ENCODE data around the gene KIAA1671. TPM values are rescaled to one million over a fixed set of nuclear protein-coding genes. Genes with fewer than 3 reads are reported as not detected.

KIAA1671 gene
- total RNA-seq, 4 donors from 2014 or later, result 14.2 to 34.2 (median 22.6) TPM

DNA sequence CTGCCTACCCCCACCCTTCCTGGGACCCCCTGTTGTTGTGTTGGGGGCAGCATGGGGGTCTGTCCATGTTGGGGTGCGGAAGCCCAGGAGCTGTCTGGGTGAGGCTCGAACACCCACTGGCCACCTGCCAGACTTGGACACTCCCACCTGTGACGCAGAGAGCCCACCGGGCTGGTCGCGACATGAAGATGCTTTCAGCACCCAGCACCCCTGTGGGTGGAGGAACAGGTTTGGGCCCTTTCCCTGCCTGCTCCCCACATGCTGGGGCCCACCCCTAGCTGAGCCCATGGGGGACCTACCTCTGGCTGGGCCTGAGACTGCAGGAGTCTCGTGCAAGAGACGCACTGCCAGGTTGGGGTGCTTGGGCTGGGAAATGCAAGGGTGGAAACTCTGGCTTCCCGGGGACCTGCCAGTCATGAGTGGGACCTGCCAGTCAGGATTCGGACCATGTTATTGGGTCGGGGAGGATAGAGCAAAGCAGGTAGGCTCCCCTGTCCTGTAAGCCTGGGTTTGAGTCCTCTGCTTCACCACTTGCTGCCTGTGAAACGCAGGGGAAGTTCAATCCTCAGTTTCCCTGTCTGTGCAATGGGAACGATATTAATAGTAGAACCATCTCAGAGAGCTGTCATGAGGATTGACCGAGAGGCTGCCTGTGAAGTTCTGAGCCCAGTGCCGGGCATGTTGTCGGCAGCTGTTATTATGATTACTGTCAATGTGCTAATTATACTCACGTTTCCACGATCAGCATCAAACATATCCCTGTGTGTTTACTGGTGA, 24.1 kb downstream of the KIAA1671 start:
- TF ChIP-seq POLR2AphosphoS5 (IDR thresholded peaks at IDR 0.05) (no peak), POLR2A (IDR thresholded peaks at IDR 0.05; ENCODE audit: low read depth) (no peak)
- intact Hi-C loops (cut with DNase I), result no loop called here
- peaks cover 25 to 38% (median 37%) of the 10 kb centered on the region in 4 donors for H3K4me1 ChIP-seq

DNA sequence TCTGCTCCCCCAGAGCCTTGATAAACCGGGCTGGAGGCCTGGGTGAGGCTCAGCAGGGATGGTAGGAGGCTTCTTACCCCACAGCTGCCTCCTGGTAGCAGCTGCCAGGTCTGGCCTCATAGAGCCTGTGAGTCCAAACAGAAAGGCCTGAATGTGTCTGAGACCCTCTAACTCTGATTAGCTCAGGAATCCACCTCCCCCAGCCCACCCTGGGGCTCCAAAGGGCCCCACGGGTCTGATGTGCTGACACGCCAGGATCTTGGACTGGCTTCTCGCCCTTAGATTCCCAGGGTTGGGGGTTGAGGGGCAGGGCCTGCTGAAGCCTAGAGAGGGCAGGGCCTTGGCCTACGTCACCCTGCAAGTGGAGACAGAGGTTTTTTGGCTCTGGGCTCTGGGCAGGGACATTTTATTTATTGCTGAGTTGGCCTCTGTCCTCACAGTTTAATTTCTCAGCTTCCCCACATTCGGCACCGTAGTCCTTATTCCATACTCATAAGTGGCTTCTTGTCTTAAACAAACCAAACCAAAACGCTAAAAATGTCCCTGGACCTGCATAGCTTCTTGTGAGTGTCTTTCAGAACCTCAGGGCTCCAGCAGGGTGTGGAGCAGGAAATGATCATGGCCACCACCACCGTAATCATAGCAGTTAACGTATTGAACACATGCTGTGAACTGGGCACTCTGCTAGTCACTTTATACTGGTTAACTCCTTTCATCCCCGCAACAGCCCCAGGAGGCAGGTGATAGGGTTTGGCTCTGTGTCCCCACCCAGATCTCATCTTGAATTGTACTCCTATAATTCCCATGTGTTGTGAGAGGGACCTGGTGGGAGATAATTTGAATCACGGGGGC, 25.1 kb downstream of the KIAA1671 start:
- TF ChIP-seq POLR2A (IDR thresholded peaks at IDR 0.05; ENCODE audit: low read depth) (no peak), POLR2AphosphoS5 (IDR thresholded peaks at IDR 0.05) (peak; percentile 27 to 34)
- TF ChIP-seq, protein P1, sequence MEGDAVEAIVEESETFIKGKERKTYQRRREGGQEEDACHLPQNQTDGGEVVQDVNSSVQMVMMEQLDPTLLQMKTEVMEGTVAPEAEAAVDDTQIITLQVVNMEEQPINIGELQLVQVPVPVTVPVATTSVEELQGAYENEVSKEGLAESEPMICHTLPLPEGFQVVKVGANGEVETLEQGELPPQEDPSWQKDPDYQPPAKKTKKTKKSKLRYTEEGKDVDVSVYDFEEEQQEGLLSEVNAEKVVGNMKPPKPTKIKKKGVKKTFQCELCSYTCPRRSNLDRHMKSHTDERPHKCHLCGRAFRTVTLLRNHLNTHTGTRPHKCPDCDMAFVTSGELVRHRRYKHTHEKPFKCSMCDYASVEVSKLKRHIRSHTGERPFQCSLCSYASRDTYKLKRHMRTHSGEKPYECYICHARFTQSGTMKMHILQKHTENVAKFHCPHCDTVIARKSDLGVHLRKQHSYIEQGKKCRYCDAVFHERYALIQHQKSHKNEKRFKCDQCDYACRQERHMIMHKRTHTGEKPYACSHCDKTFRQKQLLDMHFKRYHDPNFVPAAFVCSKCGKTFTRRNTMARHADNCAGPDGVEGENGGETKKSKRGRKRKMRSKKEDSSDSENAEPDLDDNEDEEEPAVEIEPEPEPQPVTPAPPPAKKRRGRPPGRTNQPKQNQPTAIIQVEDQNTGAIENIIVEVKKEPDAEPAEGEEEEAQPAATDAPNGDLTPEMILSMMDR (IDR thresholded peaks at IDR 0.05), result peak in 1 of 3 experiments; percentile 3
- H3K27ac ChIP-seq (replicated peaks in 1 of 4), result peak overlapping the region; percentile 72 to 82 (median 76)
- intact Hi-C loops (cut with DNase I), result no loop called here
- no peaks in the 10 kb centered on the region for H3K27me3 ChIP-seq
- no peaks in the 10 kb centered on the region for H3K36me3 ChIP-seq
- DNase-seq (ENCODE audit: extremely low spot score), result no peak
- 49% methylated on average over 11 of the region's 12 CpGs for WGBS
- H3K4me1 ChIP-seq, result peaks cover 30 to 44% (median 41%) of the 10 kb centered on the region in 4 donors
- H3K9me3 ChIP-seq, result no peaks in the 10 kb centered on the region
- H3K4me3 ChIP-seq, result peak overlapping the region in 1 of 4 donors; percentile 4

More for the DNA sequence above, 24.1 kb downstream of the KIAA1671 start:
- 68% methylated on average over 18 of the region's 18 CpGs for WGBS
- DNase-seq (ENCODE audit: extremely low spot score), result no peak
- Histone ChIP-seq H3K27ac (replicated peaks in 1 of 4) (peak overlapping the region; percentile 72 to 82 (median 76)), H3K27me3 (no peaks in the 10 kb centered on the region), H3K36me3 (no peaks in the 10 kb centered on the region), H3K4me3 (peak overlapping the region; percentile 6 to 18 (median 14)), H3K9me3 (no peaks in the 10 kb centered on the region)

DNA sequence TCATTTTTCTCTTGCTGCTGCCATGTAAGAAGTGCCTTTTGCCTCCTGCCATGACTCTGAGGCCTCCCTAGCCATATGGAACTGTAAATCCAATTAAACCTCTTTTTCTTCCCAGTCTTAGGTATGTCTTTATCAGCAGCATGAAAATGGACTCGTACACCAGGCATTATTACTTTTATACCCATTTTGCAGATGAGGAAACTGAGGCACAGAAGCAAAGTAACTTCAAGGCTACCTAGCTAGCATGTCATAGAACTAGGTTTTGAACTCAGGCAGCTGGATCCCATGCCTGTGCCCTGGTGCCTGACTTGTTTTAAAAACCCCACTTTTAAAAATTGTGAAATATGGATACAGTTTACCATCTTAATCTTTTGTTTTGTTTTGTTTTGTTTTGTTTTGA, 25.8 kb downstream of the KIAA1671 start:
- Histone ChIP-seq H3K27ac (replicated peaks in 1 of 4) (peak overlapping the region; percentile 72 to 82 (median 76)), H3K4me3 (no peak overlapping the region), H3K9me3 (no peaks in the 10 kb centered on the region), H3K4me1 (peaks cover 36 to 49% (median 46%) of the 10 kb centered on the region in 4 donors), H3K27me3 (no peaks in the 10 kb centered on the region), H3K36me3 (no peaks in the 10 kb centered on the region)
- no peak for TF ChIP-seq EP300 (IDR thresholded peaks at IDR 0.05)
- TF ChIP-seq POLR2A (IDR thresholded peaks at IDR 0.05; ENCODE audit: low read depth), result no peak
- TF ChIP-seq, protein P1 (IDR thresholded peaks at IDR 0.05), result no peak
- TF ChIP-seq POLR2AphosphoS5 (IDR thresholded peaks at IDR 0.05), result no peak
- intact Hi-C loops (cut with DNase I), result no loop called here
- DNase-seq (ENCODE audit: extremely low spot score), result no peak
- WGBS, result 85% methylated on average over 1 of the region's 1 CpG

DNA sequence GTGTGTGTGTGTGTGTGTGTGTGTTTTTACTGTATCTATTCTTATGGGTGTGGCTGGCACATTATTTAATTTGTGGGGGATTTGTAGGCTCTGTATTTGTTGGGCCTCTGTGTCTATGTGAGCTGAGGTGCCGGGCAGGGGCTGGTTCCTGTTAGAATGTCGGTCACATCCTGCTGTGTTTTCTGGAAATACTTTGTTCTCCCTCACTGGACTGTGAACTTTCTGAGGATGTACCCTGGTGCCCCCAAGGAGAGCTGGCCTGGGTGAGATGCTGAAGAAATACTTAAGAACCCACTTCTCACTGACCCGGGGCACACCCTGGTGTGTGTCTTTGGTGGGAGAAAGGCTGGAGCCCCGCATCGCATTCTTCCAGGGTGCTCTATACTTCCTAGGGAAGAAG, 28.6 kb downstream of the KIAA1671 start:
- H3K4me3 ChIP-seq, result no peak overlapping the region
- no peak for DNase-seq (ENCODE audit: extremely low spot score)
- intact Hi-C loops (cut with DNase I), result no loop called here
- H3K4me1 ChIP-seq, result peaks cover 30 to 46% (median 41%) of the 10 kb centered on the region in 4 donors
- H3K27me3 ChIP-seq, result no peaks in the 10 kb centered on the region
- TF ChIP-seq POLR2AphosphoS5 (IDR thresholded peaks at IDR 0.05) (no peak), EP300 (IDR thresholded peaks at IDR 0.05) (no peak), POLR2A (IDR thresholded peaks at IDR 0.05; ENCODE audit: low read depth) (no peak)
- TF ChIP-seq, protein P1 (IDR thresholded peaks at IDR 0.05), result no peak
- H3K36me3 ChIP-seq, result no peaks in the 10 kb centered on the region
- peak overlapping the region in 1 of 4 donors; percentile 46 for H3K27ac ChIP-seq (replicated peaks in 1 of 4)
- WGBS, result 78% methylated on average over 5 of the region's 5 CpGs
- no peaks in the 10 kb centered on the region for H3K9me3 ChIP-seq

DNA sequence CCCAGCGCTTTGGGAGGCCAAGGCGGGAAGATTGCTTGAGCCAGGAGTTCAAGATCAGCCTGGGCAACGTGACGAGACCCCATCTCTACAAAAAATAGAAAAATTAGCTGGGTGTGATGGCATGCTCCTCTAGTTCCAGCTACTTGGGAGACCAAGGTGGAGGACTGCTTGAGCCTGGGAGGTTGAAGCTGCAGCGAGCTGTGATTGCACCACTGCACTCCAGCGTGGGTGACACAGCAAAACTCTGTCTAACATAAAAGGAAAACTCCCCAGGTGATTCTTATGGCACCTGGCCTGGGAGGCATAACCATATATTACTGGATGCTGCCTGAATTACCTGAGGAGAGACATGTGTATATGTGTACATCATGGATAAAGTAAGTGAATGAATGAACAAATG, 29.1 kb downstream of the KIAA1671 start:
- TF ChIP-seq POLR2AphosphoS5 (IDR thresholded peaks at IDR 0.05) (no peak), EP300 (IDR thresholded peaks at IDR 0.05) (no peak), POLR2A (IDR thresholded peaks at IDR 0.05; ENCODE audit: low read depth) (no peak)
- TF ChIP-seq, protein P1 (IDR thresholded peaks at IDR 0.05), result no peak
- intact Hi-C loops (cut with DNase I), result no loop called here
- no peaks in the 10 kb centered on the region for H3K36me3 ChIP-seq
- no peak overlapping the region for H3K4me3 ChIP-seq
- H3K27me3 ChIP-seq, result no peaks in the 10 kb centered on the region
- no peaks in the 10 kb centered on the region for H3K9me3 ChIP-seq
- 94% methylated on average over 6 of the region's 6 CpGs for WGBS
- peak overlapping the region in 1 of 4 donors; percentile 46 for H3K27ac ChIP-seq (replicated peaks in 1 of 4)
- no peak for DNase-seq (ENCODE audit: extremely low spot score)
- H3K4me1 ChIP-seq, result peaks cover 24 to 46% (median 35%) of the 10 kb centered on the region in 4 donors

Data from esophagus muscularis mucosa (tissue), 4 donors.